HG02840 (cell line): Measurements from ENCODE around the gene XYLT1.
"Not testable (repeated sequence)": the region's sequence is repeated elsewhere in the genome, so short reads cannot be mapped to it uniquely, and the experiment has no call there.

ENCODE experiments used
- ATAC-seq: cut with Tn5 transposase; IDR thresholded peaks from one replicate; pipeline ENCODE4 v1.9.1; 2021; ENCODE audit warnings: mild to moderate bottlenecking, moderate library complexity, moderate number of reproducible peaks; ENCODE audit not compliant: unreplicated experiment, low FRiP score

Gene XYLT1

GRCh38 chr16:17345043-17345442 lies 125.7 kb downstream of the XYLT1 start:
- ATAC-seq = no peak

GRCh38 chr16:17343728-17344127 lies 127.0 kb downstream of the XYLT1 start:
- ATAC-seq = no peak

GRCh38 chr16:17343028-17343427 lies 127.7 kb downstream of the XYLT1 start:
- no peak for ATAC-seq

DNA sequence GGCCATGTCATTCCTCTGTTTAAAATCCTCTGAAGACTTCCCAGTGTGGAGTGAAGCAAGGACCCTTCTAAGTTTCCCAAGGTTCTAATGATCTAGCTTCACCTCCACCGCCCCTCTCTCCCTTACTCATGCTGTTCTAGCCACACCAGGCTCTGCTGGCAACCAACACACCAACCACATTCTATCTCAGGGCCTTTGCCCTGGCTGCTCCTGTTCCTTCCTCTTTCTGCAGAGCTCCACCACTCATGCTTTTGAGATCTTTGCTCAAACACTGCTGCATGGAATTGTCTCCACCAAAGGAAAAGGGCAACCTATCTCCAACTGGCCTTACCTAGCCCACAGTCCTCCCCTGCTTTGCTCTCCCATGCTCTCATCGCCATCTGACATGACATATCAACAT lies 128.7 kb downstream of the XYLT1 start:
- ATAC-seq = no peak

DNA sequence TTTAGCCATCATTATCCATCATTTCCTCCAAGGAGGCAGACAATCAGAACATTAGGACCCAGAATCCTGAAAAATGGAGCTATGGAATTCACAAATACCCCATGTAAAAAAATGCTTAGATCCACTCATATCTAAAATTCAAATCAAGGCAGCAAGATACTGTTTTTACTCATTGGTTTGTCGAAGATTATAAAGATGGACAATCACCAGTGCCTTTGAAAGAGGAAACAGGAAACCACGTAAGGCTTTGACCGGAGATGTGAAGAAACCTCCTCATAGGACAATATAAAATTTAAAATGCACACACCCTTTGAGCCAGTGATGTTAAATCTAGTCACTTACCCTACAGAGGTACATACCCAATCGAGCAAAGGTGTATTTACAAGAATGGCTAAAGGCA lies 130.0 kb downstream of the XYLT1 start:
- ATAC-seq = no peak

DNA sequence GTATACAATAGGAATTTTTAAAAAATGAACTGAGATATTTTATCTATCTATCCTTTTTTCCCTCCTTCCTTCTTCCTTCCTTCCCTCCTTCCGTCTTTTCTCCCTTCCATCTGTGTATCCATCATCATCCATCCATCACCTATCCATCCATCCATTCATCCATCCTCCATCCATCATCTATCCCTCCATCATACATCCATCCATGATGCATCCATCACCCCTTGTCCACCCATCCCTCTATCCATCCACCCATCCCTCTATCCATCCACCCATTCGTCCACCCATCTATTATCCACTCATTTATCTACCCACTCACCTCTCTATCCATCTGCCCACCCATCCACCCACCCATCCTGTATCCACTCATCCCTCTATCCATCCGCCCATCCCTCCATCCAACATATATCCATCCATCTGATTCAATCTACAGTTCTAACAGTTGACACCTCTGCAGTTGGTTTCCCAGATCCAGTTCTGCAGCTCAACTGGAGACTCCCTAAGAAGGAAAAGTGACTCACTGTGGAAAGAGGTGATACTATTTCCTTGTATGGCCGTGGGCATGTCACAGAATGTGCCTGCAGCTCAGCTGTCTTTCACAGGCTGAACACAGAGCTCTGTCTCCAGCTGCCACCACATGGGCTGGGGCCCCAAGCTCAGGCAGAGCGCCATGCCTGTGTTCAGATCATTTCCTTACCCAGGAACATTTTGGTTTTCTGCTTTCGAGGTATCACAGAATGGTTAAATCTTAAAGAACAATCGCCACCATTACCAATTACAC lies 130.8 kb downstream of the XYLT1 start:
- no peak for ATAC-seq

- no peak for ATAC-seq
Measured at GRCh38 chr16:17338244-17338643, 132.5 kb downstream of the XYLT1 start.

DNA sequence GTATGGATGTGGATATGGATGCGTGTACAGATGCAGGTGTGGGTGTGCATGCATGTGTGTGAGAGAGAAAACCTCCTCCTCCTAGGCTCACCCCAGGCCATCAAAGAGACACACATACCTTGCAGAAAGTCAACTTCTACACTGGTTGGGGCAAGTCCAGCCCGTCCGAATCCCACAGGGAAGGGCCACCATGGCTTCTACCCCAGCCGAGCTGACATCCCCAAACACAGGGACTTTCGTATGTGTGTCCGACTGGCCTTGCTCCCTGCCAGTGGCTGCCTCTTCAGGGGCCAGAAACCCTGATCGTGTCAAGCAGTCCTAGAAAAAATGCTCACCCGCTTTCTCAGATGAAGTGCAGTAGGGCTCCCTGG lies 134.2 kb downstream of the XYLT1 start:
- no peak for ATAC-seq

GRCh38 chr16:17335826-17336529 lies 134.8 kb downstream of the XYLT1 start:
- ATAC-seq = no peak

DNA sequence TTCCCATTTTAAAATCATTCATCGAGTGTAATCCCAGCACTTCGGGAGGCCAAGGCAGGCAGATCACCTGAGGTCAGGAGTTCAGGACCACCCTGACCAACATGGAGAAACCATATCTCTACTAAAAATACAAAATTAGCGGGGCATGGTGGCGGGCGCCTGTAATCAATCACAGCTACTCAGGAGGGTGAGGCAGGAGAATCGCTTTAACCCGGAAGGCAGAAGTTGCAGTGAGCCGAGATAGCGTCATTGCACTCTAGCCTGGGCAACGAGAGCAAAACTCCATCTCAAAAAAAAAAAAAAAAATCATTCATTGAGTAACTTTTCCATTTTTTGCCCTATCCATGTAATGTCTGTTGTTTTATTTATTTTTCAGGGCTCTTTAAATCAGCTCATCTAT lies 135.4 kb downstream of the XYLT1 start:
- not testable (repeated sequence) for ATAC-seq

- no peak for ATAC-seq
Measured at GRCh38 chr16:17334096-17334495, 136.7 kb downstream of the XYLT1 start.

GRCh38 chr16:17333229-17333628 lies 137.5 kb downstream of the XYLT1 start:
- no peak for ATAC-seq

- ATAC-seq = no peak
Measured at GRCh38 chr16:17331991-17332390, 138.8 kb downstream of the XYLT1 start.

DNA sequence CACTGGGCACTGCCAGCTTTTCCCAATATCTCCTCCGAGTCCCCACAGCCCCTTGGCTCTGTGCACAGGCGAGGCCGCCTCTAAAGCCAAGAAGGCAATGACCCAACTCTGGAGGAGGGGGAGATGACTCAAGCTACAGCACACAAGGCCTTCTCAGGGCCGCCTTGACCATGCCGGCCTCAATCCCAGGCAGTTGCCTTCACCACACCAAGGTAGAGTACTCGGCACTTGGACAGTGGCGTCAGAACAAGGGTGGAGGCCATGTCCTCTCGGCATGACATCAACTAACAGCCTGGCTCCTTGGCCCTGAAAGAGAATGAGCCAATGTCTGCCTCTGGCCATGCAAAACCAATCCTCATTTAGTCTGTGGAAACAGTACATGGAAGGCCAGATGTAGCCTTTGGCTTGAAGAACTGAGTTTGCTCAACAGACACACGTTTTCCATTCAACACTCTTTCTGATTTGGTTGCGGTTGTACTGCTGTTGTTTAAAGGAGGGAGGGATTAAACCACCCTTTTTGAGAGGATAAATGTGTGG lies 139.6 kb downstream of the XYLT1 start:
- ATAC-seq = no peak

DNA sequence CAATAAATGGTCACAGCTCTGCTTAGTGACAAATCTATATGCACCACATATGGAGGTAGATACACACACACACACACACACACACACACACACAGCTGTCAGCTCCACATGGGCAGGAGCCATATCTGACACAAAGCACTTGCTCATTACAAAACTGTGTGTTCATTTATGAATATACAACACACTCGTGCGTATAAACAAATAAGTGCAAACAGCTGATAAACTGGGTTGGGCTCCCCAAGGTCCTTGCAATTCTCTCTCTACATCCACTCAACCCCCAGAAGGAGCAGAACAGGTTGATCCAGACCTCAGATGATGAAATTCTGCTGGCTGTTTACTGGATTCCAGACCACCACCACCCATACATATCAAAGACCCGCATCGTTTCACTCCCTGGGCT lies 140.7 kb downstream of the XYLT1 start:
- no peak for ATAC-seq

GRCh38 chr16:17329391-17329790 lies 141.4 kb downstream of the XYLT1 start:
- ATAC-seq = no peak

DNA sequence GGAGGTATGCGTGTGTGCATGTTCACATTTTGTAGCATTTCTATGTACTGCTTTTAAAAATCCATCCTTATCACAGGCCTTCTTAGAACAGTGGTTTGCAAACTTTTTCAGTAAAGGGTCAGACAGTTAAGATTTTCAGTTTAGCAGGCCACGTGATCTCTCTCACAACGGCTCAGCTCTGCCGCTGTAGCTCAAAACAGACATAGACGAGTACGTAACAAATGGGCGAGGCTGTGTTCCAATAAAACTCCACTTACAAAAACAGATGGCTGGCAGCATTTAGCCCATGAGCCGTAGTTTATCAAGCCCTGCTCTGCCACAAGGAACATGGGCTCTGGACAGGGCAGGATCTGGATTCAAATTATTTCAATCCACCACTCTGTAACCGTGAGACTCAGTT lies 141.8 kb downstream of the XYLT1 start:
- no peak for ATAC-seq

DNA sequence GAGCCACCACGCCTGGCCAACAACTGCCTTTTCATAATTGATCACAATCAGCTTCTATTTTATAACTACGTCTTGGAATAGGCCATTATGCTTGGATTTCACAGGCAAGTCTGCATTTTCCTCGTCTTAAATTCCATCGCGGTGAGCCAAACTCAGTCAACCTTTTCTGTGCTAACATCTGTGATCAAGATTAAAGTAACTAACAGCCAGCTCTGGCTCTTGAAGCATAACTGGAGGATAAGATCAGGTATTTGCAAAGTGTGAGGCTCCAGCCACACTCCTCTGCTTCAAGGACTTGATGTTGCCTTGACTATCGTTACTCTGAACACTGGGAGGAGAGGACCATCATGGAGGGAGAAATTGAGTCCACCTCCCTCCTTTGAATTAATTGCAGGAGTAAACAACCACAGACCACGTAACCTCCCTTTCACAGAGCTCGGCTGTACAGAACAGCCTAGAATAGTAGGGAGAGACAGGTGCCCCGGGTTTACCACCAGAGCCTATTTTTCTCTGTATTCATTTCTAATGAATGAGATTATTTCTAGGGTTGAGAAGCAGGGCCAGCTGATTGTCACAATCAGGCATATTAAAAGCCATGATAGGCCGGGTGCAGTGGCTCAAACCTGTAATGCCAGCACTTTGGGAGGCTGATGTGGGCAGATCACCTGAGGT lies 143.0 kb downstream of the XYLT1 start:
- no peak for ATAC-seq

DNA sequence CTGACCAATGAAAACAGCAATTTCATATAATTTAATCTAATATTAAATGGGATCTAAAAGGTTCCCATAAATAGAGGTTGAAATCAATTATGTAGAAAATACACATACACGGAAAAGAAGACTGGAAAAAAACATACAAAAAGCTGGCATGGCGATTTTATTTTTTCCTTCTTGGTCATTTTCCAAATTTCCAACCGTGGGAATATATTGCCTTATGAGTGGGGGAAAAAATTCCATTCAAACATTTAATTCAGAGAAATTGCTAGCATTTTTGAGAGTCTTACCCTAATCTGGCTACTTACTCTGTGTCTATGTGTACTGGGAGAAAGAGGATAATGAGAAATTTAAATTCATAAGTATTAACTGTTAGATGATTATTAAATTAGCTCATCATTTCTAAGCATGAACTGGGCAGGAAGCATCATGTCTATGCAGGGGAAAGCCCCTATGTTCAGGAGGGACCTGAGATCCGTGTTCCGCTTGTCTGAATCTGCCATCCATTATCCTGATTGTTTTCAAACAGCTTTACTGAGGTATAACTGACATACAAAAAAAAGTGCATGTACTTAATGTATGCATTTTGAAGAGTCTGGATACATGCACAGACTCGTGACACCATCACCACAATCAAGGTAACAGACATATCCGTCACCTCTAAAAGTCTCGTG lies 145.2 kb downstream of the XYLT1 start:
- no peak for ATAC-seq

DNA sequence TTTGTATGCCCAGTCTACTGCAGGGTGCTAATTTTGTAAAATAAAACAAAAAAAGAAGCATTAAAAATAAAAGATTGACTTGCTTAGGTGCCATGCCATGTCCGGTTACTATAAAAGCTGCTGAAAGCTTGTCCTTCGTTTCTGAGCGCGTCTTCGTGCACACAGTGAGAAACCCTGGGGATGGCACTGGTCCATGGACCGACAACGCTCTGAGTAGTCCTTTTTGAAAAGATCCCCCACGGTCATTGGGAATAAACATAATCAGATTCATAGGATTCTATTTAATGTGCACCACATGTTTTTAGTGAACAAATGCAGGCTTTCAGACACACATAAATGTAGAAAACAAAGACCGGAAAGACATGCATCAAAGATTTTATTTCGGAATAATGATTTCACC lies 146.3 kb downstream of the XYLT1 start:
- no peak for ATAC-seq

DNA sequence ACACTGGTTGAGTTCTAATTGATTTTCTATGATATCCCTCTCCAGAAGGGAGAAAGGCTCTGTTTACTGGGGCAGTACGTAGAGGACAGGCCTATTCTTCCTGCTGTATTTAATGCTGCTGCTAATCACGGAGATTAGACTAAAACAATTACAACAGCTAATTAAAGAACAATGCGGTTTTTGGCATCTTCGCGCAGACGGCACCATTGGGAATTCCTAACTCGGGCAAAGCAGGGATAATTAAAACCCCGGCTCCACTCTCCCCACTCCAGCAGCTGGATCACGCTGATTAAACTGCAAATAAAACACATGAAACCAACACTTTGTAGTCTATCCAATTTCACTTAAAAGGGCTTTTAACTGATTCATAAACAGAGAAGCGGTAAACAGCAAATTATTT lies 147.6 kb downstream of the XYLT1 start:
- no peak for ATAC-seq
